ENCODE data around the gene TMEM163. TPM values are rescaled to one million over a fixed set of nuclear protein-coding genes. Genes with fewer than 3 reads are reported as not detected.

TMEM163 gene
- total and polyA plus RNA-seq, 2 donors (not counting 3 experiments of a cell fraction or from before 2014, with no cell fraction given), result 1.0 to 2.8 TPM

DNA sequence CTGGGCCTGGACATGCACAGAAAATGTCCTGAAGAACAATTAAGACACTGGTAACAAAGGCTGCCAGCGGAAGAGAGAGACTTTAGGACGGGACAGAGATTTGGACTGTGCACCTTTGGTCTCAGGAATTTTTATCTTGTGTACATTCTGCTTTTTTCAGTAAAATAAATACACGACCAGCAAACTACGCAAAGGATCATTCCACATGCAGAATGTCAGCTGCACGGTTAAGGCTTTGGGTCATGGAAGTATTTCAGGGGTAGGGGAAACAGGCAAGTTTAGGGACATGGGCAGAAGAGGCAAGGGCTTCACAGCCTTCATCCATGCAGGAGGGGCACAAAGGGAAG, 11.5 kb downstream of the TMEM163 start:
- CTCF ChIA-PET, result interaction anchor here (0.6 to 2.1 kb wide), 5 partner anchors 8 to 57 kb away, joined by 3 to 8 read pairs (median 4); no protein-coding TSS in a partner anchor
- Histone ChIP-seq H3K9me1 (replicated peaks; ENCODE audit: control insufficient read depth, extremely low read depth, insufficient read depth, low read length) (no peaks in the 10 kb centered on the region), H3K4me3 (replicated peaks in 1 of 3; ENCODE audit: insufficient read depth in 1 of 3, low read depth in 1 of 3, low read length in 3 of 3) (no peak overlapping the region), H3K9ac (replicated peaks; ENCODE audit: extremely low read depth, insufficient read depth, low read length) (no peak overlapping the region), H3K27me3 (ENCODE audit: control insufficient read depth in 2 of 2, insufficient read depth in 2 of 2, low read length in 2 of 2) (no peaks in the 10 kb centered on the region), H3K4me2 (ENCODE audit: insufficient read depth, low read length) (no peak overlapping the region), H4K20me1 (replicated peaks; ENCODE audit: control insufficient read depth, extremely low read depth, insufficient read depth, low read length) (no peaks in the 10 kb centered on the region), H3K27ac (ENCODE audit: insufficient read depth, low read depth, low read length) (no peak overlapping the region), H3K79me2 (ENCODE audit: control insufficient read depth, insufficient read depth, low read length) (no peaks in the 10 kb centered on the region), H3K36me3 (ENCODE audit: control insufficient read depth in 2 of 2, extremely low read depth in 1 of 2, insufficient read depth in 2 of 2, low read length in 2 of 2) (no peaks in the 10 kb centered on the region), H3K9me3 (replicated peaks; ENCODE audit: control insufficient read depth, insufficient read depth, low read length) (no peaks in the 10 kb centered on the region), H3K4me1 (ENCODE audit: control insufficient read depth, extremely low read depth, insufficient read depth, low read length) (peaks cover 19% of the 10 kb centered on the region), H2AFZ (ENCODE audit: low read depth, low read length) (no peak overlapping the region)
- intact Hi-C loops (cut with micrococcal nuclease), result loop anchor here (1.0 kb wide), 1 partner anchor 24 kb away; no protein-coding TSS in a partner anchor
- FAIRE-seq (no peak), DNase-seq (ENCODE audit: low read depth, low spot score) (no peak)
- POLR2A ChIA-PET, result no interaction called here
- TF ChIP-seq FOS (IDR thresholded peaks at IDR 0.05; ENCODE audit: borderline replicate concordance, insufficient read depth, low read length) (no peak), EZH2 (IDR thresholded peaks at IDR 0.05; ENCODE audit: borderline replicate concordance, low read depth, low read length, severe bottlenecking) (no peak), JUN (IDR thresholded peaks at IDR 0.05; ENCODE audit: borderline replicate concordance, insufficient read depth, insufficient read length, low read depth) (no peak), POLR2AphosphoS5 (IDR thresholded peaks at IDR 0.05; ENCODE audit: insufficient read depth, low read depth, low read length) (no peak), POLR2A (IDR thresholded peaks at IDR 0.05; ENCODE audit: low read depth, low read length) (no peak), GATA2 (IDR thresholded peaks at IDR 0.05; ENCODE audit: insufficient read depth, insufficient read length, low read depth, low read length) (no peak), MYC (IDR thresholded peaks at IDR 0.05; ENCODE audit: low read depth, low read length) (no peak)
- TF ChIP-seq, protein P1, sequence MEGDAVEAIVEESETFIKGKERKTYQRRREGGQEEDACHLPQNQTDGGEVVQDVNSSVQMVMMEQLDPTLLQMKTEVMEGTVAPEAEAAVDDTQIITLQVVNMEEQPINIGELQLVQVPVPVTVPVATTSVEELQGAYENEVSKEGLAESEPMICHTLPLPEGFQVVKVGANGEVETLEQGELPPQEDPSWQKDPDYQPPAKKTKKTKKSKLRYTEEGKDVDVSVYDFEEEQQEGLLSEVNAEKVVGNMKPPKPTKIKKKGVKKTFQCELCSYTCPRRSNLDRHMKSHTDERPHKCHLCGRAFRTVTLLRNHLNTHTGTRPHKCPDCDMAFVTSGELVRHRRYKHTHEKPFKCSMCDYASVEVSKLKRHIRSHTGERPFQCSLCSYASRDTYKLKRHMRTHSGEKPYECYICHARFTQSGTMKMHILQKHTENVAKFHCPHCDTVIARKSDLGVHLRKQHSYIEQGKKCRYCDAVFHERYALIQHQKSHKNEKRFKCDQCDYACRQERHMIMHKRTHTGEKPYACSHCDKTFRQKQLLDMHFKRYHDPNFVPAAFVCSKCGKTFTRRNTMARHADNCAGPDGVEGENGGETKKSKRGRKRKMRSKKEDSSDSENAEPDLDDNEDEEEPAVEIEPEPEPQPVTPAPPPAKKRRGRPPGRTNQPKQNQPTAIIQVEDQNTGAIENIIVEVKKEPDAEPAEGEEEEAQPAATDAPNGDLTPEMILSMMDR (IDR thresholded peaks at IDR 0.05; ENCODE audit: extremely low read depth in 1 of 2, insufficient read depth in 1 of 2, low read depth in 1 of 2, low read length in 2 of 2), result no peak
- TF ChIP-seq, protein P2, sequence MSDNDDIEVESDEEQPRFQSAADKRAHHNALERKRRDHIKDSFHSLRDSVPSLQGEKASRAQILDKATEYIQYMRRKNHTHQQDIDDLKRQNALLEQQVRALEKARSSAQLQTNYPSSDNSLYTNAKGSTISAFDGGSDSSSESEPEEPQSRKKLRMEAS (IDR thresholded peaks at IDR 0.05; ENCODE audit: insufficient read depth, insufficient read length), result no peak
- BruUV-seq (replicated peaks), result no TSS peak
- dilution Hi-C loops (cut with MboI; ENCODE audit: extremely low pct_ligation_motif_present, low sequenced_read_pairs), result no loop called here
